NCI-H748 (cell line): ENCODE data around the gene ASCL2.
A peak's percentile ranks its signal among the peaks of the same experiment; 100 is the strongest.

Experiments used
- DNase-seq: peaks from one replicate; lab custom pipeline; 2025; ENCODE audit not compliant: unreplicated experiment; lab: John Stamatoyannopoulos, UW

The ASCL2 gene

GRCh38 chr11:2309251-2310072, 39.1 kb upstream of the ASCL2 start:
- no peak for DNase-seq

GRCh38 chr11:2308713-2309112, 38.3 kb upstream of the ASCL2 start:
- DNase-seq = no peak

GRCh38 chr11:2307501-2308331, 37.3 kb upstream of the ASCL2 start:
- DNase-seq = no peak

- no peak for DNase-seq
Observed at GRCh38 chr11:2306877-2307500, 36.6 kb upstream of the ASCL2 start.

- no peak for DNase-seq
Observed at GRCh38 chr11:2306452-2306823, 36.0 kb upstream of the ASCL2 start.

- DNase-seq = no peak
Observed at GRCh38 chr11:2305788-2306451, 35.5 kb upstream of the ASCL2 start.

GRCh38 chr11:2305140-2305778, 34.9 kb upstream of the ASCL2 start:
- DNase-seq = peak; percentile 61

- DNase-seq = no peak
Observed at GRCh38 chr11:2304506-2305139, 34.2 kb upstream of the ASCL2 start.

GRCh38 chr11:2303627-2304505, 33.5 kb upstream of the ASCL2 start:
- no peak for DNase-seq

GRCh38 chr11:2302896-2303626, 32.7 kb upstream of the ASCL2 start:
- no peak for DNase-seq

- no peak for DNase-seq
Observed at GRCh38 chr11:2302306-2302895, 32.0 kb upstream of the ASCL2 start.

GRCh38 chr11:2301631-2302305, 31.4 kb upstream of the ASCL2 start, which contains the start of the genes C11orf21 and TSPAN32:
C11orf21 (minus strand) TSS chr11:2301918; CDS start chr11:2301808, 110 bp downstream.
TSPAN32 (plus strand) TSS chr11:2302013; CDS start chr11:2302150, 137 bp downstream.
- no peak for DNase-seq

GRCh38 chr11:2300936-2301630, 30.7 kb upstream of the ASCL2 start:
- DNase-seq = no peak

GRCh38 chr11:2300290-2300935, 30.0 kb upstream of the ASCL2 start:
- no peak for DNase-seq

GRCh38 chr11:2299773-2300172, 29.4 kb upstream of the ASCL2 start:
- DNase-seq = no peak
